Transverse colon (tissue), 3 donors: ENCODE measurements around the gene ZNF14.
"Not testable (repeated sequence)": the region's sequence is repeated elsewhere in the genome, so short reads cannot be mapped to it uniquely, and the experiment has no call there.

Source experiments
- POLR2A ChIP-seq: fragments of 450-650 bp; IDR thresholded peaks from one replicate; pipeline ENCODE4 v1.6.1; 2016; ENCODE audit warnings: antibody characterized with exemption, mild to moderate bottlenecking, moderate library complexity
- TF ChIP-seq, protein P1 (sequence below), 5 experiments: fragments of 200-600 bp in 3 of 5; fragments of 450-650 bp in 2 of 5; sonication (generic) in 3 of 5; IDR thresholded peaks; 1 replicate in 2 of 5; 2 replicates in 3 of 5; pipeline ENCODE4 v1.5.1; 2016 to 2017; ENCODE audit warnings: antibody characterized with exemption in 5 of 5, inconsistent platforms in 3 of 5, mild to moderate bottlenecking in 2 of 5, moderate library complexity in 1 of 5

DNA sequence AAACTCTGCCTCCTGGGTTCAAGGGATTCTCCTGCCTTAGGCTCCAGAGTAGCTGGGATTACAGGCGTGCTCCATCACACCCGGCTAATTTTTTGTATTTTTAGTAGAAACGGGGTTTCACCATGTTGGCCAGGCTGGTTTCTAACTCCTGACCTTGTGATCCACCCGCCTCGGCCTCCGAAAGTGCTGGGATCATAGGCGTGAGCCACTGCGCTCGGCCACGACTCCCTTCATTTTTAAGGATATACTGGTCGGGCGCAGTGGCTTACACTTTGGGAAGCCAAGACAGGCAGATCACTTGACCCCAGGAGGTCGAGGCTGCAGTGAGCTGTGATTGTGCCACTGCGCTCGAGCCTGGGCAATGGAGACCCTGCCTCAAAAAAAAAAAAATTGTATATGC is 46.8 kb downstream of the ZNF14 start:
- not testable (repeated sequence) for TF ChIP-seq POLR2A
- TF ChIP-seq, protein P1, sequence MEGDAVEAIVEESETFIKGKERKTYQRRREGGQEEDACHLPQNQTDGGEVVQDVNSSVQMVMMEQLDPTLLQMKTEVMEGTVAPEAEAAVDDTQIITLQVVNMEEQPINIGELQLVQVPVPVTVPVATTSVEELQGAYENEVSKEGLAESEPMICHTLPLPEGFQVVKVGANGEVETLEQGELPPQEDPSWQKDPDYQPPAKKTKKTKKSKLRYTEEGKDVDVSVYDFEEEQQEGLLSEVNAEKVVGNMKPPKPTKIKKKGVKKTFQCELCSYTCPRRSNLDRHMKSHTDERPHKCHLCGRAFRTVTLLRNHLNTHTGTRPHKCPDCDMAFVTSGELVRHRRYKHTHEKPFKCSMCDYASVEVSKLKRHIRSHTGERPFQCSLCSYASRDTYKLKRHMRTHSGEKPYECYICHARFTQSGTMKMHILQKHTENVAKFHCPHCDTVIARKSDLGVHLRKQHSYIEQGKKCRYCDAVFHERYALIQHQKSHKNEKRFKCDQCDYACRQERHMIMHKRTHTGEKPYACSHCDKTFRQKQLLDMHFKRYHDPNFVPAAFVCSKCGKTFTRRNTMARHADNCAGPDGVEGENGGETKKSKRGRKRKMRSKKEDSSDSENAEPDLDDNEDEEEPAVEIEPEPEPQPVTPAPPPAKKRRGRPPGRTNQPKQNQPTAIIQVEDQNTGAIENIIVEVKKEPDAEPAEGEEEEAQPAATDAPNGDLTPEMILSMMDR (IDR thresholded peaks at IDR 0.05), result not testable (repeated sequence)
